SU-DHL-6 (cell line): ENCODE results near the gene TNNT2.

ENCODE experiments used
- H2AFZ ChIP-seq: fragments of 200-600 bp; sonication (generic); 2 replicates; pipeline ENCODE4 v1.6.1; 2014; ENCODE audit warnings: low read depth, mild to moderate bottlenecking, moderate library complexity, mixed read lengths, antibody characterized with exemption, low read length; ENCODE audit not compliant: severe bottlenecking
- H3F3A ChIP-seq: fragments of 200-600 bp; shearing (Covaris generic); 2 replicates; pipeline ENCODE4 v1.6.0; 2016; ENCODE audit warnings: antibody characterized with exemption, mild to moderate bottlenecking; ENCODE audit not compliant: insufficient read depth
- H3K27ac ChIP-seq: fragments of 200-600 bp; sonication (generic); 2 replicates; pipeline ENCODE4 v1.5.1; 2016; ENCODE audit warnings: low read depth, mild to moderate bottlenecking, low read length, moderate library complexity, mixed read lengths
- H3K27me3 ChIP-seq: fragments of 200-600 bp; sonication (generic), shearing (Covaris generic); 2 replicates; pipeline ENCODE4 v1.6.0; 2014; ENCODE audit warnings: mild to moderate bottlenecking, low read length
- H3K36me3 ChIP-seq: fragments of 200-600 bp; sonication (generic); 2 replicates; pipeline ENCODE4 v1.6.1; 2014; ENCODE audit warnings: mild to moderate bottlenecking, low read length, mixed read lengths
- H3K4me2 ChIP-seq: fragments of 300-600, 200-600 bp; shearing (Covaris generic), sonication (generic); 2 replicates; pipeline ENCODE4 v1.6.0; 2014; ENCODE audit warnings: low read length, low read depth, mild to moderate bottlenecking; ENCODE audit not compliant: poor library complexity, severe bottlenecking
- H3K4me3 ChIP-seq: fragments of 200-600 bp; sonication (generic); 2 replicates; pipeline ENCODE4 v1.5.1; 2014; ENCODE audit warnings: antibody characterized with exemption, low read length, mild to moderate bottlenecking, mixed read lengths; ENCODE audit not compliant: insufficient read depth, poor library complexity, severe bottlenecking
- H3K79me2 ChIP-seq: fragments of 200-600 bp; sonication (generic); 2 replicates; pipeline ENCODE4 v1.6.1; 2014; ENCODE audit warnings: mild to moderate bottlenecking, low read length, moderate library complexity; ENCODE audit not compliant: insufficient read depth
- H3K9ac ChIP-seq: fragments of 200-600 bp; sonication (generic); 2 replicates; pipeline ENCODE4 v1.7.0; 2014; ENCODE audit warnings: mild to moderate bottlenecking, low read length
- H3K9me2 ChIP-seq: fragments of 200-600 bp; sonication (generic); replicated peaks from 2 replicates; pipeline ENCODE4 v1.6.1; 2014; ENCODE audit warnings: low read length; ENCODE audit not compliant: insufficient read depth
- H3K9me3 ChIP-seq: fragments of 200-600 bp; sonication (generic); 2 replicates; pipeline ENCODE4 v1.6.1; 2014; ENCODE audit warnings: low read length, mixed read lengths; ENCODE audit not compliant: insufficient read depth
- H4K20me1 ChIP-seq: fragments of 200-600 bp; sonication (generic); 2 replicates; pipeline ENCODE4 v1.6.1; 2014; ENCODE audit warnings: low read depth, mild to moderate bottlenecking, antibody characterized with exemption, low read length, moderate library complexity, mixed read lengths
- EZH2phosphoT487 ChIP-seq: fragments of 200-600 bp; sonication (generic), shearing (Covaris generic); conservative IDR thresholded peaks from 2 replicates; pipeline ENCODE4 v1.6.1; 2018; ENCODE audit warnings: mild to moderate bottlenecking, antibody characterized with exemption, low read length, moderate library complexity, mixed read lengths
- TF ChIP-seq, protein P1 (sequence below): fragments of 200-600 bp; sonication (generic); IDR thresholded peaks from one replicate; pipeline ENCODE4 v1.5.1; 2017; ENCODE audit warnings: antibody characterized with exemption, mild to moderate bottlenecking, low read length, moderate library complexity; ENCODE audit not compliant: insufficient read depth, poor library complexity, severe bottlenecking

Gene TNNT2

DNA sequence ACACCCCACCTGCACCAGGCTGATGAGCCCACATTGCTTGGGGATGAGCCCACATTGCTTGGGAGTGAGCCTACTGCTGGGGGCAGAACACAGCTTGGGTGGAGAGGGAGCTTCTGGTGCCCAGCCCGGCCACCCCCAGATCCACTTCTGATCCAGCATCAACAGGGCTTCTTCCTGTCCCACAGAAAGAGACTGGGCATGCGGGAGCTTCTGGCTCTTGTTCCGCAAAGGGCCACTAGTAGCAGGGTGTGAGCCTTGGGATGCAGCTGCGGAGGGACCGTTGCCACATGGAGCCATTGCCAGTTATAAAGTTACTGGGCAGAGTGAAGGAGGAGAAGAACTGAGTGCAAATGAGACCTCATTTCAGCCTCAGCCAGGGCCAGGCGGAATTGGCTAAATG lies 57.8 kb downstream of the TNNT2 start:
- no peaks in the 10 kb centered on the region for H3K9me2 ChIP-seq
- H3K36me3 ChIP-seq = no peaks in the 10 kb centered on the region
- no peak overlapping the region for H3K9ac ChIP-seq
- no peak overlapping the region for H3K4me2 ChIP-seq
- no peaks in the 10 kb centered on the region for H3F3A ChIP-seq
- H2AFZ ChIP-seq = no peak overlapping the region
- TF ChIP-seq EZH2phosphoT487 = no peak
- TF ChIP-seq, protein P1, sequence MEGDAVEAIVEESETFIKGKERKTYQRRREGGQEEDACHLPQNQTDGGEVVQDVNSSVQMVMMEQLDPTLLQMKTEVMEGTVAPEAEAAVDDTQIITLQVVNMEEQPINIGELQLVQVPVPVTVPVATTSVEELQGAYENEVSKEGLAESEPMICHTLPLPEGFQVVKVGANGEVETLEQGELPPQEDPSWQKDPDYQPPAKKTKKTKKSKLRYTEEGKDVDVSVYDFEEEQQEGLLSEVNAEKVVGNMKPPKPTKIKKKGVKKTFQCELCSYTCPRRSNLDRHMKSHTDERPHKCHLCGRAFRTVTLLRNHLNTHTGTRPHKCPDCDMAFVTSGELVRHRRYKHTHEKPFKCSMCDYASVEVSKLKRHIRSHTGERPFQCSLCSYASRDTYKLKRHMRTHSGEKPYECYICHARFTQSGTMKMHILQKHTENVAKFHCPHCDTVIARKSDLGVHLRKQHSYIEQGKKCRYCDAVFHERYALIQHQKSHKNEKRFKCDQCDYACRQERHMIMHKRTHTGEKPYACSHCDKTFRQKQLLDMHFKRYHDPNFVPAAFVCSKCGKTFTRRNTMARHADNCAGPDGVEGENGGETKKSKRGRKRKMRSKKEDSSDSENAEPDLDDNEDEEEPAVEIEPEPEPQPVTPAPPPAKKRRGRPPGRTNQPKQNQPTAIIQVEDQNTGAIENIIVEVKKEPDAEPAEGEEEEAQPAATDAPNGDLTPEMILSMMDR = no peak
- H3K9me3 ChIP-seq = no peaks in the 10 kb centered on the region
- no peaks in the 10 kb centered on the region for H4K20me1 ChIP-seq
- no peak overlapping the region for H3K27ac ChIP-seq
- H3K27me3 ChIP-seq = no peaks in the 10 kb centered on the region
- H3K79me2 ChIP-seq = no peaks in the 10 kb centered on the region
- H3K4me3 ChIP-seq = no peak overlapping the region

DNA sequence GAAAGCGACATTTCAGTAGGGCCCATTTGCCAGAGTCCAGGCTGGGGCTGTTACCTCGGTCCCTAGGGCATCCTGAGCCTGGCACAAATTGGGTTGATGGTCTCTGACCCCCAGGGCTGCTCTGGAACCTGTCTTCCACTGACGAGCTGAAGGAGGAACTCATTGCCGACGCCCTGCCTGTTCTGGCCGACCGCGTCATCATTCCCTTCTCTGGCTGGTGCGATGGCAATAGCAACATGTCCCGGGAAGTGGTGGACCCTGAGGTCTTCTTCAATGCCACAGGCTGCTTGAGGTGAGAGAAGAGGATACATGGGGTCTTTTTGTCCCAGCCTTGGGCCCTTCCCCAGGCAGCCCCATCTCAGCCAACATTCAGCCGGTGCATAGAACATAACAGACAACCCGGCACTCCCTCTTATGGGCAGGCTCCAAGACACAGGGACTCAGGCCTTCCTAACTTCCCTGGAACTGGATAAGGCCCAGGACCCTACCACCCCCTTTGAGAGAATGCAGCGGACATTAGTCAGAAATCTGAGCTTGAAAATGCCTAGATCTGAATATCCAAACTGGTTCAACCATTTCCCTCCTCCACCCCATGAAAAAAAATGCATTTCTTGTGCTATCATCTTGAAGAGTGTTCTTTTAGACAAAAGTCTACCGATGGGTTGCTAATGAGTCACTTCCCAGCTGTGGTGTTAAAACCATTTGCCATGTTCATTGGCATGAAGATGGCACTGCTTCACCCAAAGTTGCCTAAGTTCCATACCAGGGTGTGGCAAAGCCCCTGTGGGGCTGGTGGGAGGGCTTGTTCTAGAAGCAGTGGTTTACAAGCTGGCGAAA lies 58.8 kb downstream of the TNNT2 start:
- H2AFZ ChIP-seq = no peak overlapping the region
- H3K79me2 ChIP-seq = no peaks in the 10 kb centered on the region
- H3K36me3 ChIP-seq = no peaks in the 10 kb centered on the region
- H3K27ac ChIP-seq = no peak overlapping the region
- no peak for TF ChIP-seq EZH2phosphoT487
- TF ChIP-seq, protein P1 = no peak
- no peaks in the 10 kb centered on the region for H3K27me3 ChIP-seq
- H3K4me2 ChIP-seq = no peak overlapping the region
- H3F3A ChIP-seq = no peaks in the 10 kb centered on the region
- no peaks in the 10 kb centered on the region for H3K9me2 ChIP-seq
- H3K9ac ChIP-seq = no peak overlapping the region
- no peaks in the 10 kb centered on the region for H4K20me1 ChIP-seq
- no peaks in the 10 kb centered on the region for H3K9me3 ChIP-seq
- no peak overlapping the region for H3K4me3 ChIP-seq

DNA sequence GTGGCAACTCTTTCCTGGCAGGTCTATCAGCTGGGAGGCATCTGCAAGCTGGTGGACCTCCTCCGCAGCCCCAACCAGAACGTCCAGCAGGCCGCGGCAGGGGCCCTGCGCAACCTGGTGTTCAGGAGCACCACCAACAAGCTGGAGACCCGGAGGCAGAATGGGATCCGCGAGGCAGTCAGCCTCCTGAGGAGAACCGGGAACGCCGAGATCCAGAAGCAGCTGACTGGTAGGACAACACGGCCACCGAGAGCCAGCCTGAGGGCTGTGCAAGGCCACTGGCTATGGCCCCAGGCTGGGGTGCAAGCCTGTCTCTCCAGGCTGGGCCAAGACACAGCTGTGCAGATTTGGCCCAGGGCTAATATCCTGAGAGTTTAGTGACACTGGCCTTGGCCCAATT lies 59.9 kb downstream of the TNNT2 start:
- Histone ChIP-seq H3K4me3 (no peak overlapping the region), H3K9me3 (no peaks in the 10 kb centered on the region), H3K36me3 (no peaks in the 10 kb centered on the region), H3K79me2 (no peaks in the 10 kb centered on the region), H3K9me2 (no peaks in the 10 kb centered on the region), H3K9ac (no peak overlapping the region), H3F3A (no peaks in the 10 kb centered on the region), H3K27me3 (no peaks in the 10 kb centered on the region), H3K4me2 (no peak overlapping the region), H4K20me1 (no peaks in the 10 kb centered on the region), H2AFZ (no peak overlapping the region), H3K27ac (no peak overlapping the region)
- no peak for TF ChIP-seq EZH2phosphoT487
- TF ChIP-seq, protein P1 = no peak
